GM12878 (cell line): ENCODE data around the gene OR2H1.

ENCODE experiments used
- CBFB ChIP-seq: IDR thresholded peaks from 2 replicates; pipeline ENCODE4 v1.6.1; 2016; ENCODE audit warnings: antibody characterized with exemption, low read depth
- EZH2 ChIP-seq: IDR thresholded peaks from 2 replicates; pipeline ENCODE4 v1.6.1; 2012; ENCODE audit warnings: low read depth, mild to moderate bottlenecking, control low read depth, inconsistent platforms, low read length, borderline replicate concordance; ENCODE audit not compliant: control insufficient read depth
- POLR2A ChIP-seq: IDR thresholded peaks from 2 replicates; pipeline ENCODE4 v1.6.1; 2011; ENCODE audit warnings: low read depth, mild to moderate bottlenecking, low read length
- POLR2AphosphoS5 ChIP-seq: IDR thresholded peaks from 2 replicates; pipeline ENCODE4 v1.6.1; 2011; ENCODE audit warnings: mild to moderate bottlenecking, low read length, inconsistent platforms
- RB1 ChIP-seq: fragments of 450-650 bp; formaldehyde crosslinking; IDR thresholded peaks from 2 replicates; pipeline ENCODE4 v1.6.1; 2017; ENCODE audit warnings: mild to moderate bottlenecking, borderline replicate concordance
- STAT1 ChIP-seq: fragments of 450-650 bp; conservative IDR thresholded peaks from 2 replicates; pipeline ENCODE4 v1.6.1; 2014; ENCODE audit warnings: antibody characterized with exemption, mild to moderate bottlenecking
- YY1 ChIP-seq: IDR thresholded peaks from 2 replicates; pipeline ENCODE4 v1.6.1; 2011; ENCODE audit warnings: low read depth, mild to moderate bottlenecking, low read length
- ZNF274 ChIP-seq: IDR thresholded peaks from one replicate; pipeline ENCODE4 v1.8.0; 2011; ENCODE audit not compliant: insufficient read length, insufficient read depth
- TF ChIP-seq, protein P1 (sequence below), 3 experiments: IDR thresholded peaks in 2 of 3; conservative IDR thresholded peaks in 1 of 3; 2 replicates each; pipeline ENCODE4 v1.5.1; 2011; ENCODE audit warnings: low read depth in 3 of 3, low read length in 3 of 3, mild to moderate bottlenecking in 3 of 3, control low read depth in 2 of 3, moderate library complexity in 2 of 3, inconsistent platforms in 1 of 3, mixed read lengths in 1 of 3; ENCODE audit not compliant: control insufficient read depth in 2 of 3, insufficient read depth in 1 of 3; ENCODE audit errors: extremely low read depth in 1 of 3

DNA sequence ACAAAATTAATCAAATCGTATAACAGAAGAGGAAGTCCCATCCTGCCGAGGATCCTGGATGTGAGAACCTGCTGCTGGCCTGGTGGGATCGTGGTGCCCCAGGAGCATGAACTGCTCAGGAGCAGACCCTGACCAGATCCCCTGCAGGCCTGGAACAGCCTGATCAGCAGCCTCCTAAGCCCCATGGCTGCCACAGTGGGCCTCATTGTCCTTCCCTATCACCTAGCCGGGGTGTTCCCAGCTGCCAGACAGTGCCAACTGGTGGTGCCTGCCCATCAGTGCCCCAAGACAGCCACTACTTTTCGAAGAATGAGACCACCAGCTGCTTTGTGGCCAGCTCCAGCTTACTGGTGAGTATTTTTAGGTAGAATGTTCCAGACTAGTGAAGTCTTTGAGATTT is 50.4 kb downstream of the OR2H1 start:
- no peak for TF ChIP-seq POLR2A
- TF ChIP-seq, protein P1, sequence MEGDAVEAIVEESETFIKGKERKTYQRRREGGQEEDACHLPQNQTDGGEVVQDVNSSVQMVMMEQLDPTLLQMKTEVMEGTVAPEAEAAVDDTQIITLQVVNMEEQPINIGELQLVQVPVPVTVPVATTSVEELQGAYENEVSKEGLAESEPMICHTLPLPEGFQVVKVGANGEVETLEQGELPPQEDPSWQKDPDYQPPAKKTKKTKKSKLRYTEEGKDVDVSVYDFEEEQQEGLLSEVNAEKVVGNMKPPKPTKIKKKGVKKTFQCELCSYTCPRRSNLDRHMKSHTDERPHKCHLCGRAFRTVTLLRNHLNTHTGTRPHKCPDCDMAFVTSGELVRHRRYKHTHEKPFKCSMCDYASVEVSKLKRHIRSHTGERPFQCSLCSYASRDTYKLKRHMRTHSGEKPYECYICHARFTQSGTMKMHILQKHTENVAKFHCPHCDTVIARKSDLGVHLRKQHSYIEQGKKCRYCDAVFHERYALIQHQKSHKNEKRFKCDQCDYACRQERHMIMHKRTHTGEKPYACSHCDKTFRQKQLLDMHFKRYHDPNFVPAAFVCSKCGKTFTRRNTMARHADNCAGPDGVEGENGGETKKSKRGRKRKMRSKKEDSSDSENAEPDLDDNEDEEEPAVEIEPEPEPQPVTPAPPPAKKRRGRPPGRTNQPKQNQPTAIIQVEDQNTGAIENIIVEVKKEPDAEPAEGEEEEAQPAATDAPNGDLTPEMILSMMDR (IDR thresholded peaks at IDR 0.05 in 2 of 3, conservative IDR thresholded peaks at IDR 0.05 in 1 of 3; ENCODE audit: control insufficient read depth in 2 of 3, extremely low read depth in 1 of 3, insufficient read depth in 1 of 3, low read depth in 3 of 3, low read length in 3 of 3), result no peak
- TF ChIP-seq STAT1, result no peak
- TF ChIP-seq EZH2, result no peak
- no peak for TF ChIP-seq ZNF274
- no peak for TF ChIP-seq YY1
- TF ChIP-seq POLR2AphosphoS5, result no peak
- TF ChIP-seq RB1, result no peak
- no peak for TF ChIP-seq CBFB
